Measurements from ENCODE around the gene PRKAA2. TPM values are rescaled to one million over a fixed set of nuclear protein-coding genes. Genes with fewer than 3 reads are reported as not detected.

The PRKAA2 gene
- polyA plus RNA-seq, 1 donor: 5.3 TPM

DNA sequence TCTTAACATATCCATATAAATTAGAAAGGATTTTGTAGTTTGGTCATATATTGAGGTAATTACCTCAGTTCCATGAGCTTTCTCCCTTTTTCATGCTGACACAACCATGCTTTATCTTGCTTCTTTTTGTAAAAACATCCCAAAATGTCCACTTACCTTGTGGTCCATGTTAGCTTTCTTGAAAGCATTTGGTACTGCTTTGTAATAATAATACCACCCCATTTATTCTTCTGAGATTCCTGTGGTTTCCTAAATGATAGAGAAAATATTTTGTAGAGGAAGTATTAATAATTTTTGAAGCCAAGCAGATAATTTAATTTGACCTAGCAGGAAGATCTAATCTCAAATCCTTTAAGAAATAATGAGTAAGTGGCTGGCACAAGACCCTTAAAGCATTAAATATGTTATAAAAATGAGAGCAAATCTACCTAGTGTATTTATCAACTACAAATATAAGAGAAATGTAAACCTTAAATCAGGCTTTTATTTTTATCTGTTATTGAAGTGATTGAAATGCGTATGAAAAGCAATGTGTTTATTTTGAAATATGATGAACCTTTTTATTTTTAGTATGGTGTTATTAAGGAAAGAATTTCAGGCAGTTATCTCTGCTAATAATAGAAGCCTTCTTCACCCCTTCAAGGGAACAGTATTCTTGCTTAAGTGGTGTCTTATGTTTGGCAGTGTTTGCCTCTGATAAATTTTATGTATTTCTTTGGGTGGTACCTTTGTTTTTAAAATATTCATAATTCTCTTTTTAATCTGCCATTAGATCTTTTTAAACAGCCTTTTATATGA lies 9.2 kb downstream of the PRKAA2 start:
- no peaks in the 10 kb centered on the region for H3K36me3 ChIP-seq (ENCODE audit: control insufficient read depth, insufficient read depth, low read length)
- no peak overlapping the region for H3K4me3 ChIP-seq (ENCODE audit: low read length)
- peaks cover 7% of the 10 kb centered on the region for H3K9me3 ChIP-seq (ENCODE audit: control insufficient read depth, low read depth, low read length)
- H3K27me3 ChIP-seq (ENCODE audit: control insufficient read depth, insufficient read depth, low read length): no peaks in the 10 kb centered on the region
- no peak for DNase-seq
- 100% methylated on average over 1 of the region's 1 CpG for WGBS (ENCODE audit: insufficient coverage, low lambda C conversion rate)
- no peaks in the 10 kb centered on the region for H3K4me1 ChIP-seq (ENCODE audit: control insufficient read depth, insufficient read depth, low read length)
- no peak overlapping the region for H3K27ac ChIP-seq (ENCODE audit: low read length)

GRCh38 chr1:56655991-56656613 lies 11.0 kb downstream of the PRKAA2 start:
- WGBS (ENCODE audit: insufficient coverage, low lambda C conversion rate): no CpG with 5 or more reads among the region's 1 CpG

GRCh38 chr1:56658254-56658653 lies 13.1 kb downstream of the PRKAA2 start:
- H3K27me3 ChIP-seq (ENCODE audit: control insufficient read depth, insufficient read depth, low read length): no peaks in the 10 kb centered on the region
- H3K27ac ChIP-seq (ENCODE audit: low read length): no peak overlapping the region
- DNase-seq: no peak
- H3K4me1 ChIP-seq (ENCODE audit: control insufficient read depth, insufficient read depth, low read length): no peaks in the 10 kb centered on the region
- peaks cover 7% of the 10 kb centered on the region for H3K9me3 ChIP-seq (ENCODE audit: control insufficient read depth, low read depth, low read length)
- 100% methylated on average over 2 of the region's 4 CpGs for WGBS (ENCODE audit: insufficient coverage, low lambda C conversion rate)
- H3K36me3 ChIP-seq (ENCODE audit: control insufficient read depth, insufficient read depth, low read length): no peaks in the 10 kb centered on the region
- H3K4me3 ChIP-seq (ENCODE audit: low read length): no peak overlapping the region

More at GRCh38 chr1:56655991-56656613, 11.0 kb downstream of the PRKAA2 start:
- no peak for DNase-seq
- H3K36me3 ChIP-seq (ENCODE audit: control insufficient read depth, insufficient read depth, low read length): no peaks in the 10 kb centered on the region
- H3K4me3 ChIP-seq (ENCODE audit: low read length): no peak overlapping the region
- peaks cover 7% of the 10 kb centered on the region for H3K9me3 ChIP-seq (ENCODE audit: control insufficient read depth, low read depth, low read length)
- no peaks in the 10 kb centered on the region for H3K4me1 ChIP-seq (ENCODE audit: control insufficient read depth, insufficient read depth, low read length)
- no peak overlapping the region for H3K27ac ChIP-seq (ENCODE audit: low read length)
- no peaks in the 10 kb centered on the region for H3K27me3 ChIP-seq (ENCODE audit: control insufficient read depth, insufficient read depth, low read length)

DNA sequence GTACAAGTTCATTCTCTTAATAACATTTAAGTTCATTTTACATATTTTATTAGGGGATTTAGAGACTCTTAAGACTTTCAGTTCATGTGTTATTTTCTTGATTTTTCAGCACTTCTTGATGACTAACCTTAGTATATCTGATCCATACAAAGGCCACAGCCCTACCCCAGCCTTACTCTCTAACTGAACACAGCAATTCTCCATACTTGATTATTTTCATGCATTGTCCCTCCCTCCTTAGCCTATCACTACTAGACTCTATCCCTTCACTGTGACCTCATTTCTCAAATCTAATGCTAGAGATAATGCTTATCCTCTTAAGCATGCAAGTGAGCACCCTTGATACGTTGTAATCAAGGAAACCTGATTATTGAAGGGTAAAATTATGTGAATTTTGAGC lies 15.2 kb downstream of the PRKAA2 start:
- no peak overlapping the region for H3K4me3 ChIP-seq (ENCODE audit: low read length)
- H3K4me1 ChIP-seq (ENCODE audit: control insufficient read depth, insufficient read depth, low read length): no peaks in the 10 kb centered on the region
- H3K36me3 ChIP-seq (ENCODE audit: control insufficient read depth, insufficient read depth, low read length): no peaks in the 10 kb centered on the region
- no peak for DNase-seq
- H3K27ac ChIP-seq (ENCODE audit: low read length): no peak overlapping the region
- peaks cover 7% of the 10 kb centered on the region for H3K9me3 ChIP-seq (ENCODE audit: control insufficient read depth, low read depth, low read length)
- WGBS (ENCODE audit: insufficient coverage, low lambda C conversion rate): no CpG with 5 or more reads among the region's 1 CpG
- no peaks in the 10 kb centered on the region for H3K27me3 ChIP-seq (ENCODE audit: control insufficient read depth, insufficient read depth, low read length)

DNA sequence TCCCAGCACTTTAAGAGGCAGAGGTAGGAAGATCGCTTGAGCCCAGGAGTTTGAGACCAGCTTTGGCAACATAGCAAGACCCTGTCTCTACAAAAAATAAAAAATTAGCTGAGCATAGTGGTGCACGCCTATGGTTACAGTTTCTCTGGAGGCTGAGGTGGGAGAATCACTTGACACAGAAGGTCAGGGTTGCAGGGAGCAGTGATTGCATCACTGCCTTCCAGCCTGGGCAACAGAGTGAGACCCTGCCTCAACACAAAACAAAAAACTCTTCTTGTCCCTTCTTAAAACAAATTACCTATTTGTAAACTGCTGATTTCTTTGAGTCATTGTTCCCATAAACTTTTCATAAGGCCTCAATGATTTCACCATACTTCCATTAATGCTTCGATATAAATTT lies 18.7 kb downstream of the PRKAA2 start:
- H3K27me3 ChIP-seq (ENCODE audit: control insufficient read depth, insufficient read depth, low read length): no peaks in the 10 kb centered on the region
- H3K9me3 ChIP-seq (ENCODE audit: control insufficient read depth, low read depth, low read length): no peaks in the 10 kb centered on the region
- H3K4me1 ChIP-seq (ENCODE audit: control insufficient read depth, insufficient read depth, low read length): no peaks in the 10 kb centered on the region
- 100% methylated on average over 1 of the region's 3 CpGs for WGBS (ENCODE audit: insufficient coverage, low lambda C conversion rate)
- DNase-seq: no peak
- no peak overlapping the region for H3K4me3 ChIP-seq (ENCODE audit: low read length)
- H3K27ac ChIP-seq (ENCODE audit: low read length): no peak overlapping the region
- H3K36me3 ChIP-seq (ENCODE audit: control insufficient read depth, insufficient read depth, low read length): no peaks in the 10 kb centered on the region

DNA sequence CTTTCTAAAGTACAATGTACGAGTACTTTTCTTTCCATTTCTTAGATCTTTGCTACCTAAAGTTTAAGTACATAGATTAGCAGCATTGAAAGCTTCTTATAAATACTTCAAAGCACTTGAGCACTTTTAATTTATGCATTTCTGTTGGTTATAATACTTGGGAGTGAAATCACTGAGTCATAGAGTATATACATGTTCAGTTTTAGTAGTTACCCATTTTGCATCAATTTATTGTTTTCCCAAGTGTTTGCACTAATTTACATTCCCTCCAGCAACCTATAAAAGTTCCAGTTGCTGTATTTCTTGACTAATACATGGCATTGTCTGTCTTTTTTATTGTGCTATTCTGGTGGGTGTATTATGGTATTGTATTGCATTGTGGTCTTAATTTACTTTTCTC lies 20.3 kb downstream of the PRKAA2 start:
- WGBS (ENCODE audit: insufficient coverage, low lambda C conversion rate): no CpG with 5 or more reads among the region's 1 CpG
- H3K4me3 ChIP-seq (ENCODE audit: low read length): no peak overlapping the region
- no peak for DNase-seq
- no peaks in the 10 kb centered on the region for H3K4me1 ChIP-seq (ENCODE audit: control insufficient read depth, insufficient read depth, low read length)
- no peaks in the 10 kb centered on the region for H3K27me3 ChIP-seq (ENCODE audit: control insufficient read depth, insufficient read depth, low read length)
- H3K9me3 ChIP-seq (ENCODE audit: control insufficient read depth, low read depth, low read length): no peaks in the 10 kb centered on the region
- no peaks in the 10 kb centered on the region for H3K36me3 ChIP-seq (ENCODE audit: control insufficient read depth, insufficient read depth, low read length)
- no peak overlapping the region for H3K27ac ChIP-seq (ENCODE audit: low read length)

DNA sequence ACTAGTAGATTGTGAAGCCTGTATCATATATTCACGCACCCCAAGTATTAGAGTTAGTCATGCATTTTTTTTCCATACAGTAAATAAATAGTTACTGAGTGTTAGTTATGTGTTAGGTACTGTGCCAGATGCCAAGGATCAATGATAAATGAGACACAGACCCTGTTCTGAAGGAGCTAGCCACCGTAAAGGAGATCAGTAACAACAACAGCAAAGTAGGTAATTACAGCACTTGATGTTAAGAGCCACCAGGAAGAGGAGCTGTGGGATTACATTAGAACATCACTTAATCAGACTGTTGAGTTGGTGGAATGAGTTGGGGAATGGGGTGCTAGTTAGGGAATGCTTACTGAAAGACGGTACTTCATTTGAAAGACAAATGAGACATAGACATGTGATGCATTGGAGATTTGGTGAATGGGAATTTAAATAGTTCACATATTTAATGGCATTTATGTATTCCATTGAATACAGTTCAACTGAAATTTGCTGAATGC lies 21.0 kb downstream of the PRKAA2 start:
- 100% methylated on average over 1 of the region's 3 CpGs for WGBS (ENCODE audit: insufficient coverage, low lambda C conversion rate)
- H3K36me3 ChIP-seq (ENCODE audit: control insufficient read depth, insufficient read depth, low read length): no peaks in the 10 kb centered on the region

GRCh38 chr1:56670350-56670749 lies 25.2 kb downstream of the PRKAA2 start:
- Histone ChIP-seq H3K27ac (ENCODE audit: low read length) (no peak overlapping the region), H3K4me3 (ENCODE audit: low read length) (no peak overlapping the region), H3K9me3 (ENCODE audit: control insufficient read depth, low read depth, low read length) (no peaks in the 10 kb centered on the region), H3K27me3 (ENCODE audit: control insufficient read depth, insufficient read depth, low read length) (no peaks in the 10 kb centered on the region), H3K4me1 (ENCODE audit: control insufficient read depth, insufficient read depth, low read length) (no peaks in the 10 kb centered on the region), H3K36me3 (ENCODE audit: control insufficient read depth, insufficient read depth, low read length) (no peaks in the 10 kb centered on the region)
- no peak for DNase-seq
- WGBS (ENCODE audit: insufficient coverage, low lambda C conversion rate): 100% methylated on average over 1 of the region's 2 CpGs

More for the DNA sequence above, 21.0 kb downstream of the PRKAA2 start:
- no peak for DNase-seq
- no peaks in the 10 kb centered on the region for H3K4me1 ChIP-seq (ENCODE audit: control insufficient read depth, insufficient read depth, low read length)
- no peaks in the 10 kb centered on the region for H3K9me3 ChIP-seq (ENCODE audit: control insufficient read depth, low read depth, low read length)
- no peak overlapping the region for H3K27ac ChIP-seq (ENCODE audit: low read length)
- H3K4me3 ChIP-seq (ENCODE audit: low read length): no peak overlapping the region
- H3K27me3 ChIP-seq (ENCODE audit: control insufficient read depth, insufficient read depth, low read length): no peaks in the 10 kb centered on the region

GRCh38 chr1:56671085-56671484 lies 26.0 kb downstream of the PRKAA2 start:
- Histone ChIP-seq H3K27me3 (ENCODE audit: control insufficient read depth, insufficient read depth, low read length) (no peaks in the 10 kb centered on the region), H3K27ac (ENCODE audit: low read length) (no peak overlapping the region), H3K4me1 (ENCODE audit: control insufficient read depth, insufficient read depth, low read length) (no peaks in the 10 kb centered on the region), H3K9me3 (ENCODE audit: control insufficient read depth, low read depth, low read length) (no peaks in the 10 kb centered on the region), H3K4me3 (ENCODE audit: low read length) (no peak overlapping the region), H3K36me3 (ENCODE audit: control insufficient read depth, insufficient read depth, low read length) (no peaks in the 10 kb centered on the region)
- 100% methylated on average over 1 of the region's 4 CpGs for WGBS (ENCODE audit: insufficient coverage, low lambda C conversion rate)
- no peak for DNase-seq

DNA sequence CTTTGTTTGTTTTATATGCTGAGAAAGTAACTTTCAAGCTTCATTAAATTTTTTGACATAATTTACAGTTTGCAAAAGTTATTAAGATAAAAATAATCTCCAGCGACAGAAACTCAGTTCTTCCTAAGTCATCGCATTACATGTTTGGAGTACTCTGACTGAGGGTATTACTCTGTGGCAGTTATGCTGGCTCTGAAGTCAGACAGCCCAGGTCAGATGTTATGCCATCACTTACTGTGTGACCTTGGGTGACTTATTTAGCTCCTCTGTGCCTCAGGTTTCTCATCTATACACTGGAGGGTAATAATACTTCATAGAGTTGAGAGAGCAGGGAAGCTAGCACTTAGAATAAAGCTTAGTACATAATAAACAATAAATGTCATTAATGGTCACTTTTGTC lies 26.4 kb downstream of the PRKAA2 start:
- 100% methylated on average over 1 of the region's 2 CpGs for WGBS (ENCODE audit: insufficient coverage, low lambda C conversion rate)
- no peak for DNase-seq

More for the DNA sequence above, 26.4 kb downstream of the PRKAA2 start:
- no peaks in the 10 kb centered on the region for H3K27me3 ChIP-seq (ENCODE audit: control insufficient read depth, insufficient read depth, low read length)
- no peak overlapping the region for H3K4me3 ChIP-seq (ENCODE audit: low read length)
- H3K9me3 ChIP-seq (ENCODE audit: control insufficient read depth, low read depth, low read length): no peaks in the 10 kb centered on the region
- H3K4me1 ChIP-seq (ENCODE audit: control insufficient read depth, insufficient read depth, low read length): no peaks in the 10 kb centered on the region
- no peak overlapping the region for H3K27ac ChIP-seq (ENCODE audit: low read length)
- H3K36me3 ChIP-seq (ENCODE audit: control insufficient read depth, insufficient read depth, low read length): no peaks in the 10 kb centered on the region

Measured in large intestine (tissue), 3 donors.